Endodermal cell (in vitro differentiated cells): Measurements from ENCODE around the gene TCF4. TPM values are rescaled to one million over a fixed set of nuclear protein-coding genes. Genes with fewer than 3 reads are reported as not detected.

Experiments used
- DNase-seq: peaks from one replicate; pipeline ENCODE4 v3.0.0-alpha.2; 2017
- H3K27ac ChIP-seq: 2 replicates; pipeline ENCODE4 v1.5.1; 2013; ENCODE audit warnings: mild to moderate bottlenecking, low read depth, low read length, moderate library complexity
- H3K27me3 ChIP-seq: 2 replicates; pipeline ENCODE4 v1.6.1; 2013; ENCODE audit warnings: mild to moderate bottlenecking, low read length, moderate library complexity; ENCODE audit not compliant: insufficient read depth, control insufficient read depth, poor library complexity, severe bottlenecking
- H3K36me3 ChIP-seq: 2 replicates; pipeline ENCODE4 v1.7.0; 2013; ENCODE audit warnings: mild to moderate bottlenecking, low read length, moderate library complexity; ENCODE audit not compliant: control insufficient read depth, insufficient read depth
- H3K4me1 ChIP-seq: one replicate; pipeline ENCODE4 v1.7.0; 2013; ENCODE audit warnings: low read length; ENCODE audit not compliant: control insufficient read depth, insufficient read depth
- H3K4me3 ChIP-seq: 2 replicates; pipeline ENCODE4 v1.5.1; 2013; ENCODE audit warnings: mild to moderate bottlenecking, low read length, moderate library complexity
- H3K9ac ChIP-seq: 2 replicates; pipeline ENCODE4 v1.6.1; 2013; ENCODE audit warnings: mild to moderate bottlenecking, low read length, moderate library complexity; ENCODE audit not compliant: poor library complexity, severe bottlenecking; ENCODE audit errors: extremely low read depth
- H3K9me3 ChIP-seq: 2 replicates; pipeline ENCODE4 v1.6.1; 2013; ENCODE audit warnings: mild to moderate bottlenecking, low read length, moderate library complexity; ENCODE audit not compliant: control insufficient read depth
- H3K27ac Mint-ChIP-seq: 2 replicates; pipeline ENCODE4 v1.8.0; 2020; ENCODE audit warnings: mixed read lengths
- H3K27me3 Mint-ChIP-seq: 2 replicates; pipeline ENCODE4 v1.8.0; 2021; ENCODE audit warnings: mild to moderate bottlenecking, mixed read lengths; ENCODE audit not compliant: insufficient read depth
- H3K36me3 Mint-ChIP-seq: 2 replicates; pipeline ENCODE4 v1.8.0; 2020; ENCODE audit warnings: low read depth, mixed read lengths
- H3K4me1 Mint-ChIP-seq: 2 replicates; pipeline ENCODE4 v1.8.0; 2020; ENCODE audit warnings: mixed read lengths
- H3K4me3 Mint-ChIP-seq: 2 replicates; pipeline ENCODE4 v1.8.0; 2020; ENCODE audit warnings: mild to moderate bottlenecking, moderate library complexity, mixed read lengths
- H3K9me3 Mint-ChIP-seq: 2 replicates; pipeline ENCODE4 v1.8.0; 2020; ENCODE audit warnings: mild to moderate bottlenecking, mixed read lengths
- CTCF ChIP-seq: fragments of 200-600 bp; sonication (generic); conservative IDR thresholded peaks from 2 replicates; pipeline ENCODE4 v1.5.0; 2021; ENCODE audit warnings: antibody characterized with exemption, mild to moderate bottlenecking
- WGBS, 2 experiments: methylation state at CpG; one replicate each; pipeline versions ENCODE4 v1.1.5 to v1.1.7; 2013; ENCODE audit warnings: missing lambda C conversion rate in 2 of 2, mixed read lengths in 1 of 2; ENCODE audit not compliant: insufficient coverage in 1 of 2, insufficient read length in 1 of 2; 5-methylcytosine and 5-hydroxymethylcytosine counted together
- total RNA-seq, 2 donors: library from RNA; stranded (reverse); fragmentation: NEBNext Ultra II Directional in 1 of 2; extraction: Animal tissue kit (Norgen Biotek cat#: 25700) in 1 of 2; gene quantifications; 2 replicates in 1 of 2; 3 replicates in 1 of 2; pipeline ENCODE4 v1.2.1, GENCODE V29; 2021

Gene TCF4
- total RNA-seq, 2 donors from 2014 or later = 40.4 to 58.5 TPM

GRCh38 chr18:55213586-55213985 lies 374.4 kb downstream of the TCF4 start:
- WGBS, 2 experiments = 83 to 100% methylated on average over 1 of the region's 1 CpG
- H3K27ac Mint-ChIP-seq = no peak overlapping the region
- H3K4me3 ChIP-seq = no peak overlapping the region
- no peaks in the 10 kb centered on the region for H3K36me3 Mint-ChIP-seq
- no peaks in the 10 kb centered on the region for H3K4me1 ChIP-seq
- no peaks in the 10 kb centered on the region for H3K9me3 ChIP-seq
- H3K4me3 Mint-ChIP-seq = no peak overlapping the region
- no peaks in the 10 kb centered on the region for H3K27me3 Mint-ChIP-seq
- H3K9me3 Mint-ChIP-seq = peaks cover 6% of the 10 kb centered on the region
- no peaks in the 10 kb centered on the region for H3K36me3 ChIP-seq
- DNase-seq = no peak
- H3K27me3 ChIP-seq = no peaks in the 10 kb centered on the region
- no peak for TF ChIP-seq CTCF
- H3K9ac ChIP-seq = no peak overlapping the region
- no peak overlapping the region for H3K27ac ChIP-seq
- H3K4me1 Mint-ChIP-seq = peaks cover 15% of the 10 kb centered on the region

- Histone ChIP-seq H3K4me1 (no peaks in the 10 kb centered on the region), H3K36me3 (no peaks in the 10 kb centered on the region), H3K4me3 (no peak overlapping the region), H3K9ac (no peak overlapping the region), H3K9me3 (peaks cover 8% of the 10 kb centered on the region), H3K27ac (no peak overlapping the region), H3K27me3 (no peaks in the 10 kb centered on the region)
- no peak for TF ChIP-seq CTCF
- WGBS, 2 experiments = 60 to 70% methylated on average over 2 of the region's 2 CpGs
- H3K27me3 Mint-ChIP-seq = no peaks in the 10 kb centered on the region
- no peaks in the 10 kb centered on the region for H3K4me1 Mint-ChIP-seq
- H3K36me3 Mint-ChIP-seq = no peaks in the 10 kb centered on the region
- H3K9me3 Mint-ChIP-seq = peaks cover 6% of the 10 kb centered on the region
- no peak for DNase-seq
- H3K4me3 Mint-ChIP-seq = no peak overlapping the region
- H3K27ac Mint-ChIP-seq = no peak overlapping the region
Observed at GRCh38 chr18:55206927-55207326, 381.1 kb downstream of the TCF4 start.

- Histone ChIP-seq H3K9me3 (peaks cover 9% of the 10 kb centered on the region), H3K27me3 (no peaks in the 10 kb centered on the region), H3K4me1 (no peaks in the 10 kb centered on the region), H3K36me3 (no peaks in the 10 kb centered on the region), H3K4me3 (no peak overlapping the region), H3K27ac (no peak overlapping the region), H3K9ac (no peak overlapping the region)
- no peak overlapping the region for H3K27ac Mint-ChIP-seq
- H3K36me3 Mint-ChIP-seq = no peaks in the 10 kb centered on the region
- WGBS, 2 experiments = 81% methylated on average over 2 of the region's 2 CpGs; no CpG with 5 or more reads in 1 of the 2 experiments
- H3K4me1 Mint-ChIP-seq = peaks cover 3% of the 10 kb centered on the region
- DNase-seq = no peak
- no peak overlapping the region for H3K4me3 Mint-ChIP-seq
- TF ChIP-seq CTCF = no peak
- peaks cover 6% of the 10 kb centered on the region for H3K9me3 Mint-ChIP-seq
- H3K27me3 Mint-ChIP-seq = no peaks in the 10 kb centered on the region
Observed at GRCh38 chr18:55202232-55202917, 385.6 kb downstream of the TCF4 start.
